GM13976 (cell line): Measurements from ENCODE around the gene KLF5.
"Not testable (repeated sequence)": the region's sequence is repeated elsewhere in the genome, so short reads cannot be mapped to it uniquely, and the experiment has no call there.

Source experiments
- DNase-seq: peaks from one replicate; pipeline ENCODE4 v3.0.0; 2012; ENCODE audit warnings: low spot score
- in situ Hi-C: fragments of 300-500 bp; cut with MboI; formaldehyde crosslinking; loops from one replicate; pipeline ENCODE4 v1.12.0; 2022; ENCODE audit warnings: low sequenced_read_pairs, mixed read lengths, inconsistent platforms; ENCODE audit not compliant: unreplicated experiment
- TF ChIP-seq, protein P1 (sequence below): IDR thresholded peaks from 2 replicates; pipeline ENCODE4 v1.5.1; 2012; ENCODE audit warnings: borderline replicate concordance, mild to moderate bottlenecking; ENCODE audit not compliant: insufficient read depth; ENCODE audit errors: extremely low read depth, missing control alignments, control extremely low read depth

Gene KLF5

DNA sequence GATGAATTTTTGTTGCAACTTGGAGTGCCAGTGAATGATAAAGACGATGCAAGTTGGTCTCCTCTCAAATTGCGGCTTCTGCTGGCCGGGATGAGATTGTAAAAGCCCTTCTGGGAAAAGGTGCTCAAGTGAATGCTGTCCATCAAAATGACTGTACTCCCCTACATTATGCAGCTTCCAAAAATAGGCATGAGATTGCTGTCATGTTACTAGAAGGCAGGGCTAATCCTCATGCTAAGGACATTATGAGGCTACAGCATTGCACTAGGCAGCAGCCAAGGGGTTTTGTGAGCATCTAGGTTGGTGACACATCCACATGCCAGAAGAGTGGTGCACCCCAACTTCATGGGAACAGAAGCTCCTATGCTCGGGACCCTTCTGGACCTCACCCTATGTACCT lies 22.2 kb upstream of the KLF5 start:
- TF ChIP-seq, protein P1, sequence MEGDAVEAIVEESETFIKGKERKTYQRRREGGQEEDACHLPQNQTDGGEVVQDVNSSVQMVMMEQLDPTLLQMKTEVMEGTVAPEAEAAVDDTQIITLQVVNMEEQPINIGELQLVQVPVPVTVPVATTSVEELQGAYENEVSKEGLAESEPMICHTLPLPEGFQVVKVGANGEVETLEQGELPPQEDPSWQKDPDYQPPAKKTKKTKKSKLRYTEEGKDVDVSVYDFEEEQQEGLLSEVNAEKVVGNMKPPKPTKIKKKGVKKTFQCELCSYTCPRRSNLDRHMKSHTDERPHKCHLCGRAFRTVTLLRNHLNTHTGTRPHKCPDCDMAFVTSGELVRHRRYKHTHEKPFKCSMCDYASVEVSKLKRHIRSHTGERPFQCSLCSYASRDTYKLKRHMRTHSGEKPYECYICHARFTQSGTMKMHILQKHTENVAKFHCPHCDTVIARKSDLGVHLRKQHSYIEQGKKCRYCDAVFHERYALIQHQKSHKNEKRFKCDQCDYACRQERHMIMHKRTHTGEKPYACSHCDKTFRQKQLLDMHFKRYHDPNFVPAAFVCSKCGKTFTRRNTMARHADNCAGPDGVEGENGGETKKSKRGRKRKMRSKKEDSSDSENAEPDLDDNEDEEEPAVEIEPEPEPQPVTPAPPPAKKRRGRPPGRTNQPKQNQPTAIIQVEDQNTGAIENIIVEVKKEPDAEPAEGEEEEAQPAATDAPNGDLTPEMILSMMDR = no peak
- in situ Hi-C loops = no loop called here
- DNase-seq = no peak

GRCh38 chr13:73038064-73038463 lies 20.7 kb upstream of the KLF5 start:
- no peak for DNase-seq
- in situ Hi-C loops = no loop called here
- TF ChIP-seq, protein P1 = no peak

- in situ Hi-C loops = no loop called here
- TF ChIP-seq, protein P1 = no peak
- DNase-seq = no peak
Observed at GRCh38 chr13:73039201-73040108, 19.4 kb upstream of the KLF5 start.

DNA sequence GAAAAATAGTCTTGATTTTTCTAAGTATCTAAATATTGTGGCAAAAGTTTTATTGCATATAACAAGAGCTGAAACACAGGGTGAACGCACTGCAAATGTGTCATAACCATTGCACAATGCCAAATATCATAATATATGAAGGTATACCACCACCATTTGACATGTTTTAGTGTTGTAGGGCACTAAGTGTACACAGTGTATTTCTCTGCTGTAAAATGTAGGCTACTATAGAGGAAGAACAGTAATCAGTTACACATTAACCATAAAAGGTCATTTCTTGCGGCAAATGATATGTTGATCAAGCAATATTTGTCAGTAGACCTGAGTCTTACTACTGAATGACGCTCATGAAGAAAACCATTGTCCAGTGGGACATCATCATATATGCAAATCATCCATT lies 18.3 kb upstream of the KLF5 start:
- TF ChIP-seq, protein P1 = no peak
- no peak for DNase-seq
- in situ Hi-C loops = no loop called here

DNA sequence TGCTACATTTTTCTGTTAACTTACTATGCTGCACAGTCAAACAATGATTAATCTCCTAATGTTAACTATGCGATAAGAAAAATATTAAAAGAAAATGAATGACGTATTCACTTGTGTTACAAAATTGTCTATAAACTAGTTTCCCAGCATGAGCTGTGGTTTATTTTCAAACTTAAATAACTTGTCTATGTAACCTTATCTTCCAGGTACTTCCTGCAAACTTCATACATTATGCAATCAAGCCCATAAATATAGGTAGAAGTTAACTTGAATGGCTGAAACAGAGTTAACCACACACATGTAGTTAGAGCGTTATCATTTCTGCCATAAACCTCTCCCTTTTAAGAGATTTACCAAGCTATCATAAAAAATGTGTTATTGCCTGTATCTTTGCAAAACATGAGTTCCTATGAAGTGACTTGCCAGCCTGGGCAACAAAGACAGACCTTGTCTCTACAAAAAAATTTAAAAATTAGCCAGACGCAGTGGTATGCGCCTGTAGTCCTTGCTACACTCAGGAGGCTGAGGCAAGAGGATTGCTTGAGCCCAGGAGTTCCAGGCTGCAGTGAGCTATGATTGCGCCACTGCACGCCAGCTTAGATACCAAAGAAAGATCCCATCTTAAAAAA lies 17.7 kb upstream of the KLF5 start:
- no peak for DNase-seq
- TF ChIP-seq, protein P1 = no peak
- in situ Hi-C loops = no loop called here

DNA sequence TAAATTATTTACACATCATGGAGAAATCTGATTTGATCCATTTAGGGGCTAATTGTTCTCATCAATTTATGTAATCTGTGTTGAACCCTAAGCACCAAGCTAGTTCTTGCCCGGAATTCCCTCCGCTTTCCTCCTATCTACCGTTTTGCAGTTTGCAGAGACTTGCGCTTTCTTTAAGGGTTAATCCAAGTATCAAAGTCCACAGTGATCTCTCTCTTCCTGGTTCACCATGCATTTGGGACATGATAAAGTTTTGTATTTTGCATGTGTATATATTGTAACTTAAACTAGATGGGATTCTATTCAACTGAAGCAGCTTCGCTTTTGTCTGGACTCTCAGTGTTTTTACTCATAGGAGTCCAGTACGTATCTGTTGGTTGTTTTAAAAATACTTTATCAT lies 13.8 kb upstream of the KLF5 start:
- no peak for DNase-seq
- in situ Hi-C loops = no loop called here
- TF ChIP-seq, protein P1 = no peak

GRCh38 chr13:73048615-73049014 lies 10.2 kb upstream of the KLF5 start:
- DNase-seq, in situ Hi-C loops: not testable (repeated sequence)
